ENCODE measurements around the gene PLXDC2. TPM values are rescaled to one million over a fixed set of nuclear protein-coding genes. Genes with fewer than 3 reads are reported as not detected.

PLXDC2 gene
- total and polyA plus RNA-seq, 10 of the 15 experiments (the other 5 are each of a cell fraction or from before 2014, with no cell fraction given): 0.05 to 1.8 (median 0.14) TPM; not detected in 2

DNA sequence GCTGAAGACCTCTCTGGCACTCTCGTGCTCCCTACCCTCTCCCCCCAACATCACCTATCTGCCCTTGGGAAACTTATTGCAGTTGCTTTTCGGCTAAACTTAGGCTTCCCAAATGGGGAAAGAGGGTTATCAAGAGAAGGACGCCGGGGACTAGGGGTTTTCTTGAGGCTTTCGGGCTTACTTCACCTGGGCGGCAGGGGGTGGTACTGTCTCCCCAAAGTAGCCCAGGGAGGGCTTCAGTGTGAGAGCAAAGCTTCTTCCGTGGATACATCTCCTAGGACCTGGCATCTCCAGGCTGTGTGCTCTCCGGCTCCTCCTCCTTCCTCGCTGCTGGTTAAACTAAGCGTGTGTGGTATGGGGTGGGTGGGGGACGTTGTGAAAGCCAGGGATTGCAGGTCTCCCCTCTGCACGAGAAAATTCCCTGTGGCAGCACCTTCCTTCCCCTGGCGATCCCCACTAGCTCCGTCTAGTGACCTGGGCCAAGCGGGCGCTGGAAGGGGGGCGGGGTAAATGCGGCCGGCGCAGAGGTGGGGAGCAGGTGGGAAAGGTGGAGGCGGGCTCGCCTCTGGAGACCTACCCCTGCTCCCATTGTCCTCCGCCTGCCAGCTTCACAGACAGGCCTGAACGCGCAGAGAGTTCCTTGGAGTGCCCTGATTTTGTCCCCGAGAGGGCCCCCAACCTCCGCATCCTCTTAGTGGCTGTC is 1.1 kb downstream of the PLXDC2 start:
- H3K9me3 ChIP-seq (replicated peaks; ENCODE audit: control insufficient read depth, insufficient read depth, low read length): no peaks in the 10 kb centered on the region; the same call in 2 of the 3 replicates
- H3K4me1 ChIP-seq (ENCODE audit: control insufficient read depth, insufficient read depth, low read length): no peaks in the 10 kb centered on the region
- ChIA-PET CTCF (interaction anchor here (1.4 kb wide), 1 partner anchor 249 kb away, joined by 4 read pairs; no protein-coding TSS in a partner anchor), SMC1A (ENCODE audit: uncharacterized antibody, unreplicated experiment) (no interaction called here), RAD21 (ENCODE audit: unreplicated experiment) (no interaction called here), POLR2A (interaction anchor here (0.6 kb wide), 1 partner anchor 137 kb away, joined by 4 read pairs; no protein-coding TSS in a partner anchor)
- H4K20me1 ChIP-seq (ENCODE audit: control insufficient read depth, insufficient read depth): no peaks in the 10 kb centered on the region
- no TSS peak for BruUV-seq (replicated peaks)
- no peaks in the 10 kb centered on the region for H3K79me2 ChIP-seq (ENCODE audit: control insufficient read depth, insufficient read depth, low read length)
- no peak overlapping the region for H3K9ac ChIP-seq (ENCODE audit: control insufficient read depth, insufficient read depth, low read length)
- no peak for TF ChIP-seq RBBP5 (conservative IDR thresholded peaks at IDR 0.05)
- TF ChIP-seq, protein P1, sequence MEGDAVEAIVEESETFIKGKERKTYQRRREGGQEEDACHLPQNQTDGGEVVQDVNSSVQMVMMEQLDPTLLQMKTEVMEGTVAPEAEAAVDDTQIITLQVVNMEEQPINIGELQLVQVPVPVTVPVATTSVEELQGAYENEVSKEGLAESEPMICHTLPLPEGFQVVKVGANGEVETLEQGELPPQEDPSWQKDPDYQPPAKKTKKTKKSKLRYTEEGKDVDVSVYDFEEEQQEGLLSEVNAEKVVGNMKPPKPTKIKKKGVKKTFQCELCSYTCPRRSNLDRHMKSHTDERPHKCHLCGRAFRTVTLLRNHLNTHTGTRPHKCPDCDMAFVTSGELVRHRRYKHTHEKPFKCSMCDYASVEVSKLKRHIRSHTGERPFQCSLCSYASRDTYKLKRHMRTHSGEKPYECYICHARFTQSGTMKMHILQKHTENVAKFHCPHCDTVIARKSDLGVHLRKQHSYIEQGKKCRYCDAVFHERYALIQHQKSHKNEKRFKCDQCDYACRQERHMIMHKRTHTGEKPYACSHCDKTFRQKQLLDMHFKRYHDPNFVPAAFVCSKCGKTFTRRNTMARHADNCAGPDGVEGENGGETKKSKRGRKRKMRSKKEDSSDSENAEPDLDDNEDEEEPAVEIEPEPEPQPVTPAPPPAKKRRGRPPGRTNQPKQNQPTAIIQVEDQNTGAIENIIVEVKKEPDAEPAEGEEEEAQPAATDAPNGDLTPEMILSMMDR (IDR thresholded peaks at IDR 0.05 in 2 of 3, conservative IDR thresholded peaks at IDR 0.05 in 1 of 3; ENCODE audit: control insufficient read depth in 2 of 3, extremely low read depth in 1 of 3, insufficient read depth in 1 of 3, low read depth in 3 of 3, low read length in 3 of 3): peak in 1 of 3 experiments; percentile 25; a peak in 1 of 6 replicates
- FAIRE-seq (no peak), ATAC-seq (peak; percentile 56), DNase-seq (ENCODE audit: low read depth, low spot score) (no peak)
- H3K36me3 ChIP-seq (ENCODE audit: control insufficient read depth in 2 of 2, insufficient read depth in 2 of 2, low read length in 1 of 2): no peaks in the 10 kb centered on the region
- no peak overlapping the region for H3K27ac ChIP-seq (ENCODE audit: control insufficient read depth, insufficient read depth)
- no peak overlapping the region for H3K4me2 ChIP-seq (ENCODE audit: control insufficient read depth, insufficient read depth)
- peaks cover 1 to 3% of the 10 kb centered on the region in 2 experiments; a peak in 3 of 4 replicates for H3K27me3 ChIP-seq (replicated peaks in 1 of 2; ENCODE audit: control insufficient read depth in 2 of 2, insufficient read depth in 2 of 2, low read length in 1 of 2)
- H2AFZ ChIP-seq (ENCODE audit: control insufficient read depth, low read depth, low read length): no peak overlapping the region
- in situ Hi-C loops (cut with MboI): no loop called here
- WGBS (ENCODE audit: insufficient coverage, insufficient replicate concordance, low lambda C conversion rate, missing lambda C conversion rate): 13% methylated on average over 27 of the region's 27 CpGs
- intact Hi-C loops (cut with micrococcal nuclease; ENCODE audit: unreplicated experiment): loop anchor here (2.0 to 10.0 kb wide), 4 partner anchors 85 to 1037 kb away; no protein-coding TSS in a partner anchor
- H3K4me3 ChIP-seq: no peak overlapping the region

DNA sequence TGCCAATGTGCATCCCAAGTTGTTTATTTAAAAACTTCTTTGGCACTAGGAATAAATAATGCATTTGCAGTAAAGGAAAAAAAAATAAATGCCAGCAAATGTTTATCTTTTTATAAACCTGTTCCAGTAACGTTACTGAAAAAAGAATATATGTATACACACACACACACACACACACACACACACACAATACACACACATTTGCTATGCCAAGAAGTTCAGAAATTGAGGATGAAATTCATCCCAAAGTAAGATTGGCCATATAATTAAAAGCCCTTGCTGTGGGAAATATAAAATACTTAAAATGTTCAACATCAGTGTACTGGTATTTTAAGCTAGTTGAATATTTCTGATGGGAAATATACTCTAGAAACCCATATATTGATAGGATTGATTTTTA is 2.6 kb downstream of the PLXDC2 start:
- peaks cover 1 to 3% of the 10 kb centered on the region in 2 experiments; a peak in 3 of 4 replicates for H3K27me3 ChIP-seq (replicated peaks in 1 of 2; ENCODE audit: control insufficient read depth in 2 of 2, insufficient read depth in 2 of 2, low read length in 1 of 2)
- CTCF ChIA-PET: interaction anchor here (0.6 to 1.4 kb wide), 21 partner anchors 9 to 950 kb away, joined by 3 to 6 read pairs (median 3); no protein-coding TSS in a partner anchor
- no peaks in the 10 kb centered on the region for H3K36me3 ChIP-seq (ENCODE audit: control insufficient read depth in 2 of 2, insufficient read depth in 2 of 2, low read length in 1 of 2)
- SMC1A ChIA-PET (ENCODE audit: uncharacterized antibody, unreplicated experiment): interaction anchor here (0.6 to 1.4 kb wide), 16 partner anchors 12 to 950 kb away, joined by 3 to 7 read pairs (median 3); no protein-coding TSS in a partner anchor
- no peak overlapping the region for H3K9ac ChIP-seq (ENCODE audit: control insufficient read depth, insufficient read depth, low read length)
- POLR2A ChIA-PET: no interaction called here
- H4K20me1 ChIP-seq (ENCODE audit: control insufficient read depth, insufficient read depth): no peaks in the 10 kb centered on the region
- WGBS (ENCODE audit: insufficient coverage, insufficient replicate concordance, low lambda C conversion rate, missing lambda C conversion rate): 0% methylated on average over 1 of the region's 1 CpG
- no peak overlapping the region for H3K4me3 ChIP-seq
- no peaks in the 10 kb centered on the region for H3K79me2 ChIP-seq (ENCODE audit: control insufficient read depth, insufficient read depth, low read length)
- RAD21 ChIA-PET (ENCODE audit: unreplicated experiment): interaction anchor here (0.7 to 1.0 kb wide), 5 partner anchors 10 to 950 kb away, joined by 3 read pairs; no protein-coding TSS in a partner anchor
- in situ Hi-C loops (cut with MboI): no loop called here
- no peak overlapping the region for H3K4me2 ChIP-seq (ENCODE audit: control insufficient read depth, insufficient read depth)
- intact Hi-C loops (cut with micrococcal nuclease; ENCODE audit: unreplicated experiment): loop anchor here (5.0 to 10.0 kb wide), 3 partner anchors 83 to 1036 kb away; no protein-coding TSS in a partner anchor
- no peak overlapping the region for H2AFZ ChIP-seq (ENCODE audit: control insufficient read depth, low read depth, low read length)
- ATAC-seq (no peak), FAIRE-seq (no peak), DNase-seq (ENCODE audit: low read depth, low spot score) (no peak)
- no TSS peak for BruUV-seq (replicated peaks)
- no peak overlapping the region for H3K27ac ChIP-seq (ENCODE audit: control insufficient read depth, insufficient read depth)
- H3K9me3 ChIP-seq (replicated peaks; ENCODE audit: control insufficient read depth, insufficient read depth, low read length): no peaks in the 10 kb centered on the region; the same call in 2 of the 3 replicates
- H3K4me1 ChIP-seq (ENCODE audit: control insufficient read depth, insufficient read depth, low read length): no peaks in the 10 kb centered on the region
- TF ChIP-seq GABPA (IDR thresholded peaks at IDR 0.05; ENCODE audit: low read depth) (no peak), PAX5 (IDR thresholded peaks at IDR 0.05; ENCODE audit: borderline replicate concordance, low read depth, low read length) (no peak), TCF3 (IDR thresholded peaks at IDR 0.05; ENCODE audit: borderline replicate concordance, insufficient read depth, low read depth, low read length) (no peak), NFXL1 (IDR thresholded peaks at IDR 0.05; ENCODE audit: borderline replicate concordance) (no peak), MTA2 (IDR thresholded peaks at IDR 0.05; ENCODE audit: low read depth) (no peak), WRNIP1 (IDR thresholded peaks at IDR 0.05; ENCODE audit: borderline replicate concordance, low read depth, low read length) (no peak)
- TF ChIP-seq, protein P2, sequence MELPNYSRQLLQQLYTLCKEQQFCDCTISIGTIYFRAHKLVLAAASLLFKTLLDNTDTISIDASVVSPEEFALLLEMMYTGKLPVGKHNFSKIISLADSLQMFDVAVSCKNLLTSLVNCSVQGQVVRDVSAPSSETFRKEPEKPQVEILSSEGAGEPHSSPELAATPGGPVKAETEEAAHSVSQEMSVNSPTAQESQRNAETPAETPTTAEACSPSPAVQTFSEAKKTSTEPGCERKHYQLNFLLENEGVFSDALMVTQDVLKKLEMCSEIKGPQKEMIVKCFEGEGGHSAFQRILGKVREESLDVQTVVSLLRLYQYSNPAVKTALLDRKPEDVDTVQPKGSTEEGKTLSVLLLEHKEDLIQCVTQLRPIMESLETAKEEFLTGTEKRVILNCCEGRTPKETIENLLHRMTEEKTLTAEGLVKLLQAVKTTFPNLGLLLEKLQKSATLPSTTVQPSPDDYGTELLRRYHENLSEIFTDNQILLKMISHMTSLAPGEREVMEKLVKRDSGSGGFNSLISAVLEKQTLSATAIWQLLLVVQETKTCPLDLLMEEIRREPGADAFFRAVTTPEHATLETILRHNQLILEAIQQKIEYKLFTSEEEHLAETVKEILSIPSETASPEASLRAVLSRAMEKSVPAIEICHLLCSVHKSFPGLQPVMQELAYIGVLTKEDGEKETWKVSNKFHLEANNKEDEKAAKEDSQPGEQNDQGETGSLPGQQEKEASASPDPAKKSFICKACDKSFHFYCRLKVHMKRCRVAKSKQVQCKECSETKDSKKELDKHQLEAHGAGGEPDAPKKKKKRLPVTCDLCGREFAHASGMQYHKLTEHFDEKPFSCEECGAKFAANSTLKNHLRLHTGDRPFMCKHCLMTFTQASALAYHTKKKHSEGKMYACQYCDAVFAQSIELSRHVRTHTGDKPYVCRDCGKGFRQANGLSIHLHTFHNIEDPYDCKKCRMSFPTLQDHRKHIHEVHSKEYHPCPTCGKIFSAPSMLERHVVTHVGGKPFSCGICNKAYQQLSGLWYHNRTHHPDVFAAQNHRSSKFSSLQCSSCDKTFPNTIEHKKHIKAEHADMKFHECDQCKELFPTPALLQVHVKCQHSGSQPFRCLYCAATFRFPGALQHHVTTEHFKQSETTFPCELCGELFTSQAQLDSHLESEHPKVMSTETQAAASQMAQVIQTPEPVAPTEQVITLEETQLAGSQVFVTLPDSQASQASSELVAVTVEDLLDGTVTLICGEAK (IDR thresholded peaks at IDR 0.05; ENCODE audit: borderline replicate concordance): no peak
